Measurements from ENCODE around the gene ZSWIM4. TPM values are rescaled to one million over a fixed set of nuclear protein-coding genes. Genes with fewer than 3 reads are reported as not detected.
A peak's percentile ranks its signal among the peaks of the same experiment; 100 is the strongest.

Gene ZSWIM4
- total RNA-seq, 4 donors from 2014 or later = 1.6 to 9.1 (median 5.8) TPM

DNA sequence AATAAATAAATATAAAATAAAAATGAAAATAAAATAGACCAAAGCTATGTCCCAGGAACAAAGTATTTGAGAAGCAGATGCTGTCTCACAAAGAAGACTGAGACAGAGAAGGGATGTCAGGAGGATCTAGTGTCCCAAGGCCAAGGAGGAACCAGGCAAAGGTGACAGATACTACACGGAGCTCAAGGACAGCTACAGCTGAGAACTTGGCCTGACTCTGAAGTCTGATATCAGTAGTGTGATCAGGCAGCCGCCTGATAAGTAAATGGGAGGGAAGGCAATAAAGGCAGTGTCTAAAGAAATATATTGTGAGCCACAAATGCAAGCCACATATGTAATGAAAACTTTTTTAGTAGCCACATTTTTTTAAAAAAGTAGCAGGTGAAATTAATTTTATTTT lies 61.3 kb downstream of the ZSWIM4 start:
- no peaks in the 10 kb centered on the region for H3K27me3 ChIP-seq
- no peak overlapping the region for H3K4me3 ChIP-seq
- H3K27ac ChIP-seq = peak overlapping the region in 3 of 4 donors; percentile 46 to 80 (median 72)
- peaks cover 0 to 24% (median 5%) of the 10 kb centered on the region in 4 donors for H3K4me1 ChIP-seq
- no peaks in the 10 kb centered on the region for H3K36me3 ChIP-seq
- TF ChIP-seq, protein P1, sequence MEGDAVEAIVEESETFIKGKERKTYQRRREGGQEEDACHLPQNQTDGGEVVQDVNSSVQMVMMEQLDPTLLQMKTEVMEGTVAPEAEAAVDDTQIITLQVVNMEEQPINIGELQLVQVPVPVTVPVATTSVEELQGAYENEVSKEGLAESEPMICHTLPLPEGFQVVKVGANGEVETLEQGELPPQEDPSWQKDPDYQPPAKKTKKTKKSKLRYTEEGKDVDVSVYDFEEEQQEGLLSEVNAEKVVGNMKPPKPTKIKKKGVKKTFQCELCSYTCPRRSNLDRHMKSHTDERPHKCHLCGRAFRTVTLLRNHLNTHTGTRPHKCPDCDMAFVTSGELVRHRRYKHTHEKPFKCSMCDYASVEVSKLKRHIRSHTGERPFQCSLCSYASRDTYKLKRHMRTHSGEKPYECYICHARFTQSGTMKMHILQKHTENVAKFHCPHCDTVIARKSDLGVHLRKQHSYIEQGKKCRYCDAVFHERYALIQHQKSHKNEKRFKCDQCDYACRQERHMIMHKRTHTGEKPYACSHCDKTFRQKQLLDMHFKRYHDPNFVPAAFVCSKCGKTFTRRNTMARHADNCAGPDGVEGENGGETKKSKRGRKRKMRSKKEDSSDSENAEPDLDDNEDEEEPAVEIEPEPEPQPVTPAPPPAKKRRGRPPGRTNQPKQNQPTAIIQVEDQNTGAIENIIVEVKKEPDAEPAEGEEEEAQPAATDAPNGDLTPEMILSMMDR (IDR thresholded peaks at IDR 0.05) = no peak
- peak in 1 of 2 donors; percentile 11 for TF ChIP-seq POLR2A (IDR thresholded peaks at IDR 0.05)
- peak in 1 of 3 donors; percentile 69 for DNase-seq
- no peaks in the 10 kb centered on the region for H3K9me3 ChIP-seq

DNA sequence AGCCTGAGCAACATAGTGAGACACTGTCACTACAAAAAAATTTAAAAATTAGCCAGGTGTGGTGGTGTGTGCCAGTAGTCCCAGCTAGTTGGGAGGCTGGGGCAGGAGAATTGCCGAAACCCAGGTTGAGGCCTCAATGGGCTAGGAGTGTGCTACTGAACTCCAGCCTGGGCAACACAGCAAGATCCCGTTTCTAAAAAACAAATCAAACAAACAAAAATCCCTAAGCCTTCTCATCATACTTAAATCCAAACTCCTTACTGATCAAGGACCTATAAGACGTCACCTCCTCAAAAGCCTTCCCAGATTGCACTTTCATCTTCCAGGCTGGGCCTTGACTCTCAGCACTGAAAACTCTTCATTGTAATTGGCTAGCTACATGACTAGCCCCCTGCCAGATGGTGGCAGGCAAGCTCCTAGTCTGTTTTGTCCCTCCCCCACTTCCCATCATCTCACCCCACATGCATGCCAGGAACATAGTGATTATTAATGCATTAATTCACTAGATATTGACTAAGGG lies 64.2 kb downstream of the ZSWIM4 start:
- Histone ChIP-seq H3K36me3 (no peaks in the 10 kb centered on the region), H3K9me3 (no peaks in the 10 kb centered on the region), H3K27me3 (no peaks in the 10 kb centered on the region), H3K27ac (no peak overlapping the region), H3K4me3 (no peak overlapping the region), H3K4me1 (peaks cover 0 to 22% (median 8%) of the 10 kb centered on the region in 4 donors)
- DNase-seq = no peak
- TF ChIP-seq POLR2A (IDR thresholded peaks at IDR 0.05) = no peak
- TF ChIP-seq, protein P1 (IDR thresholded peaks at IDR 0.05) = no peak

DNA sequence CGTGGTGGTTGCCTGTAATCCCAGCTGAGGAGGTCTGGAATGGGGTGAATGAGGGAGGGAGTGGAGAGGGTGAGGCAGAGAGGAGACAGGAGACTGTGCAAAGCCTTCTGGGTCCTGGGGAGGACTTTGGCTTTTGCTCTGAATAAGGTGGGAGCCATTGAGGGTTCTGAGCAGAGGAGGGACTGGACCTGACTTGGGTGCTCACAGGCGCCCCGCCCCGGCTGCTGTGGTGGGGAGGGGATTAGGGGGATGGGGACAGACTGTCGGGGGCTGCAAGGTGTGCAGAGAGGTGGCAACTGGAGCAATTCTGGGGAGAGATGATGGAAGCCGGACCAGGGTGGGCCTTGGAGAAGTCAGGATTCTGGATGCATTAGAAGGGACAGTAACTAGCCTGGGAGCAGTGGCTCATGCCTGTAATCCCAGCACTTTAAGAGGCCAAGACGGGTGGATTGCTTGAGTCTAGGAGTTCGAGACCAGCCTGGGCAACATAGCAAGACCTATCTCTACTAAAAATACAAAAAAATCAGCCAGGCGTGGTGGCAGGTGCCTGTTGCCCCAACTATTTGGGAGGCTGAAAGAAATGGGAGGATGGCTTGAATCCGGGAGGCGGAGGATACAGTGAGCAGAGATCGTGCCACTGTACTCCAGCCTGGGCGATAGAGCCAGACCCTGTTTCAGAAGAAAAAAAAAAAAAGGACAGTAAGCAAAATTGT lies 65.6 kb downstream of the ZSWIM4 start:
- H3K4me1 ChIP-seq = peaks cover 0 to 21% (median 14%) of the 10 kb centered on the region in 4 donors
- no peaks in the 10 kb centered on the region for H3K9me3 ChIP-seq
- H3K27ac ChIP-seq = peak overlapping the region; percentile 83 to 90 (median 84)
- H3K4me3 ChIP-seq = no peak overlapping the region
- no peak for TF ChIP-seq POLR2A (IDR thresholded peaks at IDR 0.05)
- DNase-seq = no peak
- H3K27me3 ChIP-seq = no peaks in the 10 kb centered on the region
- no peaks in the 10 kb centered on the region for H3K36me3 ChIP-seq

DNA sequence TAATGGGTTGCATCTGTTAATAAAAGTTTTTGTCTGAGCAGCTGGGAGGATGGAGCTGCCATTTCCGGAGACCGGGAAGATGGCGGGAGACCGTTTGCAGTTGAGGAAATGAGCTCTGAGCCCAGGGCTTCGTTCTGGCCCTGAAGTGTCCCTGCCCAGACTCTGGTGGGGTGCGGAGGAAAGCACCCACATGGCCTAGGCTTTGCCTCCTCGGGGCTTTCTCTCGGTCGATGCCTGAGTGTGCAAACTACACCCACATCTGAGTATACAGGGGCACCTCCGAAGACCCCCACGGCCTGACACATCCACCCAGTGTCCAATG lies 66.1 kb downstream of the ZSWIM4 start:
- Histone ChIP-seq H3K9me3 (no peaks in the 10 kb centered on the region), H3K27ac (peak overlapping the region; percentile 83 to 90 (median 84)), H3K27me3 (no peaks in the 10 kb centered on the region), H3K36me3 (no peaks in the 10 kb centered on the region), H3K4me3 (peak overlapping the region; percentile 47 to 61 (median 52)), H3K4me1 (peaks cover 0 to 25% (median 18%) of the 10 kb centered on the region in 4 donors)
- TF ChIP-seq, protein P1 (IDR thresholded peaks at IDR 0.05) = no peak
- TF ChIP-seq POLR2A (IDR thresholded peaks at IDR 0.05) = no peak
- DNase-seq = no peak

DNA sequence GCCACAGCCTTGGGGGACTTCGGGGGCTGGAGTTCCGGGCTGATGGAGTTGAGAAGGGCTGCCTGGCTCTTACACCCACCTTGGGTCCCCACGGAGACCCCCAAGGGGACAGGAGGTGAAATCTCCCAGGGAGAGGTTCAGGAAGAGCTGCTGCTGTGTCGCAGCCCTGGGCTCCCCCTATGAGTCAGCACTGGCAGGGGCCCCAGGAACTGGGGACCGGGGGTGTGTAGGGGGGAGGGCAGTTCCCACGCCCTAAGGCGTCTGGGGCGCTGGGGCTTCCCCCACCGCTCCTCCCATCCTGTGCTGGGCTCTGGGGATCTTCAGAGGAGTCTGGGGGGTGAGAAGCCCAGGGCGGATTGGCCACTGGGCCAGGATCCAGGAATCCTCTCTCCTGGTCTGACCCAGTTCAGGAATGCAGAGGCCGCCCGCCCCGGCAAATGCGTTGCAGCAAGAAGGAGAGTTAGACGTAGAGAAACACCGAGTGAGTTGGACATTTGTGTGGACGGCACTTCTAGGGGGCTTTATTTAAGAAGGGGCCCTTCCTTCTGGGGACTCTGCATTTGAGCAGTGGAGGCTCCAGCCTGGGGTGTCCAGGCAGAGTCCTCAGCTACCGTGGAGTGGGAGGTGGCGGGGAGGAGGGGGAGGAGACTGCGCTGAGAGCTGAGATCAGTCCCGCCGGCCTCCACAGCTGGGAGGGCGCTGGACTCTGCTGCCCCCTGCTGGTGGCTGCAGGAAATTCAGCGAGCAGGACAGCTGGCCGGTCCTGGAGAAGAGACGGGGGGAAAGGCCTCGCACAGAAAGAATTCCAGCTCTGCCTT lies 66.7 kb downstream of the ZSWIM4 start:
- DNase-seq = peak; percentile 90 to 97 (median 96)
- peaks cover 0 to 27% (median 19%) of the 10 kb centered on the region in 4 donors for H3K4me1 ChIP-seq
- no peaks in the 10 kb centered on the region for H3K9me3 ChIP-seq
- no peaks in the 10 kb centered on the region for H3K27me3 ChIP-seq
- H3K4me3 ChIP-seq = peak overlapping the region; percentile 47 to 61 (median 52)
- TF ChIP-seq, protein P1 (IDR thresholded peaks at IDR 0.05) = peak; percentile 98 to 99 (median 99)
- peak; percentile 10 to 46 for TF ChIP-seq POLR2A (IDR thresholded peaks at IDR 0.05)
- H3K27ac ChIP-seq = peak overlapping the region; percentile 83 to 90 (median 84)
- H3K36me3 ChIP-seq = no peaks in the 10 kb centered on the region
